Activated CD8-positive, alpha-beta memory T cell treated with anti-CD3 and anti-CD28 coated beads, Interleukin-2, amount 50 U/mL, for 1 hour (primary cell): ENCODE results near the gene LHFPL3.

ENCODE experiments used
- DNase-seq: peaks from one replicate; pipeline ENCODE4 v3.0.0-alpha.2; 2020; ENCODE audit errors: extremely low read depth

LHFPL3 gene

DNA sequence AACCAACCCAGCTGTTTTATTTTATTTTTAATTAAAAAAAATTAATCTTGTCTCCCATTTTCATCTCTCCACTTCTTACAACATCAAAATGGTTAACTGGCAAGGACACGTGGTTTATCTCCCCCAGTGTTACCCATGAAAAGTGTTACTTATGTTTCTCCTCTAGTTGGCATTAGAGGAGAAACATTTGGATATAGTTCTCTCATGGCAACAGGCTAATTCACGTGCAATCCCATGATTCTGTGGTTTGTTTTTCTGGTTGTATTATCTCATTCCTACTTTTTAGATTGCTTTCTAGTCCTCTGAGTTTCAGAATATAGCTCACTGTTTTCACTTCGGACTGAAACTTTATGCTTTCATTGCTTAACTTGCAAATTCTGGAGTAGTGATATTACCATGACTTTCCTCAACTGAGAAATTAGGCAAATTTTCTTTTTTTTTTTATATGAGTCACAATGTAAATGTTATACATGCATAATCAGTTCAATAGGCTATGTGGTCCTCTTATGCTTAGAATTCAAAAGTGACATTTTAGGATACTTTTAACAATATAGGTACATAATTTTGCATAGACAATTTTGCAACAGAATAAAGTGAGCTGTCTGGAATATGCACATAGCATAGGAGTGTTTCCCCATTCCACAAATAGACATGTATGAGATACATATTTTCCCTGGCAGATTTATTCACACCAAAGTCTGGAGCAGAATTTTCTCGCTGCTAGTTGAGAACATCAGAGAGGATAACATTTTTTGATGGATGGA, 43.0 kb downstream of the LHFPL3 start:
- DNase-seq = no peak

DNA sequence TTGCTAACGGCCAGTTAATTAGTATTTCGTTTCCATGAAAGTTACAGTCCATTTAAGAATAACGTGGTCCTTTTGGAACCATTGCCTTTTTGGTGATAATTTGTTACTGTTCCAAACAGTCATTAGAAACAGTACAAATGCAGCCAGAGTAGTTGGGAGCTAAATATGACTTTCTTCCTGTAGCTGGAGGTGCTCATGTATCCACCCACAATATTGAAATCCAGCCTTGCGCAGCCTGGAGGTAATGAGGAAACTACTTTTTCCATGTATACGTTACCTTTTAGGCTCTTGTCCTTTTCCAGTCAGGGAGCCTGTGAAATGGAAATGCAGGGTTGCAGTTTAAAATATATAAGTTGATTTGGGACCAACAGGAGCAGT, 43.6 kb downstream of the LHFPL3 start:
- no peak for DNase-seq

DNA sequence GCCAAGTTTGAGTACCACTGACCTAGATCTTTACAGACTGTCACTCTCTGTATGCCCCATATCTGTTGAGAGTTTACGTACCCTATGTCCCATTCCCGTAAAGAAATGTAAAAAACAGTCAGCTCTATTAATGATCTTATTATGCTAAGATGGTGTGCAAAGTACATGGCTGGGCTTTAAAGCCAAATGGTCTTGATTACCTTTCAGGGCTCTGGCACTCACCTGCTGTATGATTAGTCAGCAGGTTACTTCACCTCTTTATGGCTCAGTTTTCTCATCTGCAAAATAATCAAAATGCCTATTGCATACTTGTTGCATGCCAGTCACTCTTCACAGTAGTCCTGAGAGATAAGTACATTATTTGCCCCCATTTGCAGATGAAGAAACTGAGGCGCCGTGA, 54.2 kb downstream of the LHFPL3 start:
- no peak for DNase-seq

DNA sequence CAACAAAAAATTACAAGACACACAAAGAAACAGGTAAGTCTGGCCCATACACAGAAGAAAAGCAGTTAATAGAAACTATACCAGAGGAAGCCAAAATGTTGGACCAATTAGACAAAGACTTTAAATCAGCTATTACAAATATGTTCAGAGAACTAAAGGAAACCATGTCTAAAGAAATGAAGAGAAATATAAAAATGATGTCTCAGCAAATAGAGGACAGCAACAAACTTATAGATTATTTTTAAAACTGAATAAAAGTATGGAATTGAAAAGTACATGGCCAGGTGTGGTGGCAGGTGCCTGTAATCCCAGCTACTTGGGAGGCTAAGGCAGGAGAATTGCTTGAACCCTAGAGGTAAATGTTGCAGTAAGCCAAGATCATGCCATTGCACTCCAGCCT, 58.5 kb downstream of the LHFPL3 start:
- no peak for DNase-seq

DNA sequence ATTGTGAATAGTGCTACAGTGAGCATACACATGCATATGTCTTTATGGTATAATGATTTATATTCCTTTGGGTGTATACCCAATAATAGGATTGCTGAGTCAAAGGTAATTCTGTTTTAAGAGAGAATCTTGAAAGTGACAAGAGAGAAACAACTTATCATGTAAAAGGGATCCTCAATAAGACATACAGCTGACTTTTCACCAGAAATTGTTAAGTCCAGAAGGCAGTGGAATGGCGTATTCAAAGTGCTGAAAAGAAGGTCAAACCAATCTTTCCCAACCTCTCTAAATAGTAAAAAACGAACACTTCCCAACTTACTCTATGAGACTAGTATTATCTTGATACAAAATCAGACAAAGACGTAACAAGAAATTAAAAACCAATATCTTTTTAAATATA, 59.8 kb downstream of the LHFPL3 start:
- DNase-seq = no peak

DNA sequence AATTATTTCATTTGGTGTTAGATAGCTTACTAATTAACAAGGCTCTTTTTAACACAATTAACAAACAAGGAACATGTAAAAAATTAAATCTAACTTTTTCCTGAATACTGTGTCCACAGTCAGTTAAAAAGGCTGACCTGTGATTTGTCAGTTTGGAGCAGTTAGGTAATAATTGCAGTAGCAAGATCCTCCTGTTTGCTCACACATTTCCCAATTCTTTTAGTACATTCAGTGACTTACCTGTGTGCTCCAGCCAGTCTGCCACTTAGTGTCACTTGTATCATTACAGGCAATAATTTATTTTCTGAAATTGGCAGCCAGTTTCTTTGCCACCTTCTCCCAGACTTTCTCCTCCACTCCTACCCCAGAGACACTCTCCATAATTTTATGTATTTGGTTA, 66.8 kb downstream of the LHFPL3 start:
- no peak for DNase-seq

DNA sequence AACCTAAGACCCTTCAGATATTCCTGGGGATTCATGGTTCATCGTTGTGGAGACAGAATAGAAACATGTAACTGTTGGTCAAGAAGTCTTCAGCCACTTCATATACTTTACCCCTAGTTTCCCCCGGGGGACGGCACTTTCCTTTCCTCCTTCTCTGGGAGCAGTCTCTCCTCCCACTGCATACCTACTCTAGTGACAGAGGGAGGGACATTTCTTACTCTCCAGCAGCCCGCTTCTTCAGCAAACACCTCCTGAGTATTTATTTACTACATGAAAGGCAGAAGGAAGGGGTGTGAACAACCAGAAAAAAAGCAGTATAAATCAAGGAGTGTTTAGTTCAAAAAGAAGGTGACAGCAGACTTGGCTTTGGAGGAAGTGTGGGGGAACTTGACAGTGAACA, 69.0 kb downstream of the LHFPL3 start:
- DNase-seq = no peak

DNA sequence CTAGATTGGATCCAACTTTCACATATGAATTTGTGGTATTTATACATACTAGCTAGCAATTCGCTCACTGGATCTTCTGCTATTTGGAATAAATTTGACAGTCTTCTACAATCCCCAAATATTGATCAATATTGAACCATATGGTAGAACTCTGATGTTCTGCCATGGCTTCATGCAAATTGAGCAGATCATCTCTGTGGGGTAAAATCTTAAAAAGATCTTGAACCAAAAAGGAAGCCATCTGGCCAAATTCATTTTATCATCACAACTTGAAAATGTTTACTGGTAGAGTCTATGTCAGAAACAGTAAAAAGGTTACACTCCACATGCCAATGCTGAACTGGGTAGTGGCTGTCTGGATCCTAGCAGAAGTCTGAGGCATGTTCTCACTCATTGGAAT, 80.0 kb downstream of the LHFPL3 start:
- DNase-seq = no peak

DNA sequence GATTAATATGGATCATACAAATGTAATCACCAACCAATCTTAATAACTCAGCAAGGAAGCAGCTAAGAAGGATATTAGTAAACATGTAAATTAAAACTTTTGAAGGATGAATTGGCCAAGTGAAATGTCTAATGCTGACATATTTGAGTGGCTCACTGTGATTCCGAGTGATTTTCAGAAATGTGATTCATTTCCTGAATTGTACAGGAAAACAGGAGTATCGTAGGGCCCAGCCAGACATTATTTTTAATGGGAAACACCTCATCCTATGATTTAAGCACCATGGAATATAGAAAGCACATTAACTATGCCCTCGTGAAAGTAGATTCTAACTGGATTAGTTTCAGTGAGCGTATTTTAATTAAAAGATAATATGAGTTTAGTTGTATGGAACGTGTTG, 82.3 kb downstream of the LHFPL3 start:
- DNase-seq = no peak

DNA sequence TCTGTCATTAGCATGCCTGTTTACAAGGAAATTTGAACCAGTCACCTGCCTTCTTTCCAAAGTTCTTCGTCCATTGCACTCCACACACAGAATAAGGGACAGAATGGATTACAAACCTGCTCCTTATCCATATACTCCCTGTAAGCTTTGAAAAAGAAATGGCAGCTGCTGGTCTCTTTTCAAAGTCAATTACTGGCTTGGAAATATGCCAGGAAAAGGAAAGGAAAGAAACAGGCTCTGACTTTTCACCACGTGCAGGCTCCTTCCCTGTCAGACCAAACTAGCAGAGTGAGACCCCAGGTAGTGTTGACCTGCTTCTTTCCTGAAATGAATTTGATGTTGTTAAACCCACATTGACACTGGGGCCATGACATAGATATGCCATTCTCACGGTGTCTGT, 84.5 kb downstream of the LHFPL3 start:
- DNase-seq = no peak

DNA sequence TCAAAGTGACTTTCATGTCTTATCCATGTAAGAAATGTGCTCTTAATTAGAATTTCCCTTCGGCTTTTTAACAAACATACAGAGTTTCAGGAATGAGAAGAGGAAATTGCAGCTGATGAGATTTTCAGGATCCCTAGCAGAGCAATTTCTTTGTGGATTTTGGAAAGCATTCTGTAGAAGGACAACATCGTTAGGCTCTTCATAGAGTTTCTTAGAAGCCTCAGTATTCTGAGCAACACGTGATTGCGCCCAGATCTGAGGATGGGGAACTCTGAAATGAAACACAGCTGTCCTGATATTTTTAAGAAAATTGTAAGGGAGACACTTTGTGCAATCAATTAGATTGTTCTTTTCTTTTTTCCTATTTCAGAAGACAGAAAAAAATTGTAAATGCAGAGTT, 85.8 kb downstream of the LHFPL3 start:
- no peak for DNase-seq

DNA sequence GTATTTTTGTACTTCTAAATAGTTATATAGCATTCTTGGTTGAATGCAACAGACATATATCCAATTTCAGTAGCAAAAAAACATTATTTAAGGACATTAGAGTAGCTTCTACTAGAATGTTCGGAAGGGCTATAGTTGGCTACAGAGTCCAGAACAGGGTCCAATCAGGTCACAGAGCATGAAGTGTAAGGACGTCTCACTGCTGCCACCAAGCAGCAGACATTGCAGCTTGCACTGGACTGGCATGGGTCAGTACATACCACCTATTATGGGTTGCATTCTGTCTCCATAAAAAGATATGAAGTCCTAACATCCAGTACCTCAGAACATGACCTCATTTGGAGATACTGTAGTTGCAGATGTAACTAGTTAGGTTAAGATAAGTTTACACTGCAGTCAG, 87.3 kb downstream of the LHFPL3 start:
- no peak for DNase-seq

DNA sequence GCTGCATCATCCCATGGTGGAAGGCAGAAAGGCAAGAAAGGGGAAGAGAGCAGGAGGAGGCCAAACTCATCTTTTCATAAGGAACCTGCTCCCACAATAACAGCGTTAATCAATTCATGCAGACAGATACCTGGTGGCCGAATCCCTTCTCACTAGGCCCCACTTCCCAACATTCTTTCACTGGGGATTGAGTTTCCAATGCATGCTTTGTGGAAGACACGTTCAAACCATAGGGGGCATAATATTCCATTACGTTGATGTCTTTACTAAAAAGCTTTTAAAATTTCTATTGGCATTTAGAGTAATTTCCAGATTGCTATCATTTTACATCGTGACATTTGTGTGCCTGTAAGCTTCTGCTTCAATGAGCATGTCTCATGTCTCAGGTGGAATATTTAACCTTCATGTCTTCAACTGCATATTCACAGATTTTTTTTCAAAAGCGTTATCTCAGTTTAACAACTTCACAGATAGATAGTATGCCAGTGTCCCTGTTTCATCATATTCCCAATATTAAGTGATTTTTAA, 88.5 kb downstream of the LHFPL3 start:
- DNase-seq = no peak

DNA sequence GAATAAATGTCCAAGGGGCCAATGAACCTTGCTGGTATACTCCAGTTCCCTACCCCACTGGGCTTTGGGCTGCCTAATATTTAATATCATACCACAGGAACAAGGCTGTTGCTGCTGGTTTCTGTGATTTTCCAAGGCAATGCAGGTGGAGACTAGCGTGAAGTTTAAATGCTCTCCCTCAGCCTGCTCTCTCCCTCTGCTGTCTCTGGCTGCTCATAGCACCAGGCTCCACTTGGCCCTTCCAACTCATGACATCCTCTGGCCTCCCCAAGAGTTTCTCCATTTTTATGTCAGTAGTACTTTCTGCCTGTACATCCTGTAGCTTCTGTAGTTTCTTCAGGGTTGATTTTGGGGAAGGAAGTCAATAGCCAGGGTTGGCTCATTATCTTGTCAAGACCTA, 103.5 kb downstream of the LHFPL3 start:
- no peak for DNase-seq

DNA sequence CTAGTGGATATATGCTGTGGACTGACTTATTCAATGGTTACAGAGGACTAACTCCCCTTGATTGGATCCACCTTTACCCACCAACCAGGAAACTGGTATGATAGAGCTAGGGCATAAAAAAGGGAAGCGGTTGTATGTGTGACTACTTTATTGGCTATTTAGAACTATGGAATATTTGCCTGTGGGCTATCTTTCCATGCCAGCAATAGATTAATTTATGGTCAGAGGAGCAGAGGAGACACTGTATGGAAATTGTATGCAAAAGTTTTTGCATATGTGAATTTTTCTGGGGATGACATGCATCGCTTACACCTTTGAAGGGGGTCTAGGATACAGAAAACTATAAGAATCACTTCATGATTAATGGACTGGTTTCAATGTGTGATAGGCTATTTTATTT, 105.7 kb downstream of the LHFPL3 start:
- no peak for DNase-seq

DNA sequence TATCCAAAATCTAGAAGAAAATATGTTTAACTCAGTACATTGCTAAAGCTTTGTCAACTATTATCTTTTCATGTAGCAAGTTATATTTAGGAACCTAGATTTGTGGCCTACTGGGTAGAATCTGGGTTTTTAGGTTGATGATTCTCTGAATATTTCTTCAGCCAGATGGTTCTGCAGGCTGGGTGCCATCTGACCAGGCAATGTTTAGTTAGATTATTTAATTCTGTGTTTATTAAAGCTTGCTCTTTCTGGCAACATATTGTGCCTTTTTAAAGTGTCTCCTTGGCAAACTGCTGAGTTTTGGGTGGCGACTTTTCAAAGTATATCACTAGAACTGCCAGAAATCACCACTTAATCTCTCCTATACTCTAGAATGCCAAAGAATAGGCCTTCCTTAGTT, 114.1 kb downstream of the LHFPL3 start:
- no peak for DNase-seq

DNA sequence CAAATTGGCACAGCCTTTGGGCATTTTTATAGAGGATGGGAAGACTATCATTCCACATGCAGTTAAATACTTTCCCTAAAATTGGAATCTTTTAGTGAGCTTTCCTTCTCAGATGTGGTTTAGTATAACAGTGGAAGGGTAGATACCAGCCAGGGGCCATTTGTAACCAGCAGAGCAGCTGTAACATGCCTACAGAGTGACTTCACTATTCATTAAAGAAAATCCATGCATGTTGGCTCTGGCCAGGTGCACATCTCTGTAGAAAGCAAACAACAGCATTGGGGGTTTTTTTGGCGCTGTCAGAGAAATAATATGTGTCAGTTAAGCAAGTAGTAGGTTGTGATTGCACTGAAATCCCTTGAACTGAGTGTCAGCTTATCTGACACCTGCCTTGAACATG, 115.6 kb downstream of the LHFPL3 start:
- DNase-seq = no peak

DNA sequence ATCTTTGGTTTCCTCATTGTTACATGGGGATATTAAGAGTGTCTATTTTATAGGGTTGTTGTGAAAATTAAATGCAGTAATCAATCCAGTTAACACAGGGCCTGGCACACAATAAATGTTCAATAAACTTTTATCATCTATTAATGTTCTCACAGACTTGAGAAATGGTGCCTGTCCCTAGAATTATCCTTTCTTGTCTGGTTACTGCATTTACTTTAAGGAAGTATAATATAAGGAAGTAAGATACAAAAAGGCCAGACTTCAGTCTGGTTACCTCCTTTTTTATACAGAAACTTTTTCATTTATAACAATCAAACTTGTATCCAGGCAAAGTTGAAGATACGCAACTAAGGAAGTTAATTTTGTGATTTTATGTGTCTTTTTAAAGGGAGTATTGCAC, 117.0 kb downstream of the LHFPL3 start:
- DNase-seq = no peak

DNA sequence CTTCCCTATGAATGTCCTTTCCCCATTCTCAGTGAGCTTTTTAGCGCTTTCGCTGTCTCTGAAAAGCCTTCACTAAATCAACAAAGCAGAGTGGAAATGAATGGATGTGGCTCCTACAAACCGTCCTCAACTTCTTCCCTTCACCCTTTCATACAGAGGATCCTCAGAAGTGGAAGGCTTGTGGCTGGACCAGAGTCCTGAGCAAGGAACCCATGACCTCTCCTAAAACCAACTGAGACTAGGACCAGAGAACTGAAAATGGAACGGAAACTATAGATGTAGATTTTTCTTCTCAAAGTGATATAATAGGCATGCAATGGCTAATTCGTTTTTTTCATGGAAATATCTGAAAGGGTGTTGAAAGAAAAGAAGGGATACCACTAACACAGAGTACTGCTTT, 122.5 kb downstream of the LHFPL3 start:
- DNase-seq = no peak

DNA sequence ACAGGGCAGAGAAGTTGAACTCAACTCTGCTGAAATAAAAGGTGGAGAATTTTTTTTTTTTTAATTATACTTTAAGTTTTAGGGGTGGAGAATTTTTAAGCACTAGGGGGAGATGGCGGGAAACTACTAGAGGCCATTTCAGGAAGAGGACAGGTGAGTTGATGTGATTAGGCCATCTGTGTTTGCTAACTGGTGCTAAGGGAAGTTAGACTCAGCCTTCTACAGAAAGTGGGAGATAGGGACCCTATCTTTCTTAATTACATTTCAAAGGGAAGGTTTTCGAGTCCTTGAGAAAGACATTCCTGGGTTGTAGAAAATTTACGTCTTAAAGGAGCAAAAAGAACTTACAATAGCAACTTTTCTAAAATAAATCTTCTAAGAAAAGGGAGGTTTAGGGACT, 124.8 kb downstream of the LHFPL3 start:
- no peak for DNase-seq

DNA sequence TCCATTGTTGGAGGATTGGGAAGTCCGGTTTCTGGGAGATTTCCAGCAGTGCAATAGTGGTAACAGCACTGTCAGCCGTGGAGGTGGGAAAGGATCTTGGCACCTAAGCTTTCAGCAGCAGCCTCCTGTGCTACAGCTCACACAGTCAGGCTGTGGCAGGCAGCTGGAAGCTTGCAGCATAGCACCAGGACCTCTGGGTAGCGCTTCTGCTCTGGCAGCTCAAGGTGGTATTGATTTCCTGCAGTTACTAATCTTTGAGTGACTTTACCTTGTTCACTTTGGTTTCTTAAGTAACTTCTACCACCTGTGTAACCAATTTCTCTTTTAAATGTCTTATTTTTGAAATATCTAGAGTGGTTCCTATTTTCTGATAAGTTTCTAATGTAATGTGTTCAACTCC, 130.5 kb downstream of the LHFPL3 start:
- no peak for DNase-seq

DNA sequence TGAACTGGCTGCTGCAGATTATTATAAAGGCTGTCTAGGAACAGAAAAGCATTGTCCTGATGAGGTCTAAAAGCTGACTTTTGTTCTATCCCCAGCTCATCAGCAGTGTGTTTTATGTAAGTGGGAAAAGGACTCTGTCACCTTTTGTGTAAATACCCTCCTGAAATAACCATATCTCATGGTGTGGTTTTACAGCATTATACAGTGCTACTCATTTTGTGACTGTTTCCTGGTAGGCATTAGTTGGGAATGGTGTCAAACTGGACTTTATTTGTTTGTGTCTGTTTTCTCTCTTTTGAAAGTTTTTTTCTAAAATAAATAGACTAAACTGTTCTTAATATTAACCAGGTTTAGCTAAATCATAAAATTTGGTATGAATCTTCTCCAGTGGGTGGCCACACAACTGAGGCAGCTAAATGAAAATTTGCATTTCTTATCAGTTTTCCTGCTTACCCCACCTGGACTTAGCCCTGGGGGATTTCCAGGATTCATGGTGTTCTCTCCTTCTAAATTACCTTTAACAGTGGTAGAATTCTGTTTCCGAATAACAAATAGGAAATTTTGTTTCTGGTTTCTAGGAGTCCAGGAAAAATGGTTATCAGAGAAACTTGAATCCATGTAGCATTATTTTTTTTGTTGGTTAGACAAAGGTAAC, 140.9 kb downstream of the LHFPL3 start:
- DNase-seq = no peak

DNA sequence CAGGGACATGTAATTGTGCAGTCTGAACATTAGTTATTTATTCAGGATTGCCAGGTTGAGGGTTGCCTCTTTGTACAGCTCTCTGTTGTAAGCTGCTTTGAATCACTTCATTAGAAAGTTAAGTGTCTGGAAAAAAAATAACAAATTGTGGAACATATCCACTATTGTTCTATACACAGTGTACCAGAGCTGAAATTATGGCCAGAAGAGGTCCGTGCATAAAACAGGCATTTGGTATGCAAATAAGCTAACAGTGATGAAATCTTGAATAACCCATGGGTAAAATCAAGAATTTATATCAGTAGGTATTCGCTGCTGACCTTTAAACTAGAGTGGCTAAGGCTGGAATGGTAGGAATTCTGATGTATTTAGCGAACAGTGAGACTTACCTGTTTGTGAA, 152.1 kb downstream of the LHFPL3 start:
- DNase-seq = no peak
